ENCODE measurements around the gene SPON1.
A peak's percentile ranks its signal among the peaks of the same experiment; 100 is the strongest.
"Not testable (repeated sequence)": the region's sequence is repeated elsewhere in the genome, so short reads cannot be mapped to it uniquely, and the experiment has no call there.

SPON1 gene

DNA sequence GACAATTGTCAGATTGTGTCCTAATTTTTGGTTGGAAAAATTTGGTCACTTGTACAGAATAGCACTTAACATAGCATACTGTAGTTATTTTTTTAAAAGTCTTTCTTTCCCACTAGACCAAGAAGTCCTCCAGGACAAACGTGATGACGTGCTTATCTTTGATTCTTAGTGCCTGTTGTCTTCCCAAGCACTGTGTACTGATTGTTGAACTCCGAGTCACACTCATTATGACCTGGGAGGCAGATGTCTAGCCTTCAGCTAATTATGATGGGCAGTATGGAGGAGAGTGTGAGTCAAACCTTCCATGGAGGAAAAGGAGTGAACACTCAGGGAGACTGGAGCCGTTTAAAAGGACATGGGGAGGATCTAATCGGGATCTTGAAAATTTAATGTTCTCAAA lies 119.8 kb downstream of the SPON1 start:
- H3K4me2 ChIP-seq (ENCODE audit: low read depth, low read length, poor library complexity, severe bottlenecking), result no peak overlapping the region
- no peaks in the 10 kb centered on the region for H3K27me3 ChIP-seq (ENCODE audit: insufficient read depth, low read length, poor library complexity, severe bottlenecking)
- TF ChIP-seq, protein P1, sequence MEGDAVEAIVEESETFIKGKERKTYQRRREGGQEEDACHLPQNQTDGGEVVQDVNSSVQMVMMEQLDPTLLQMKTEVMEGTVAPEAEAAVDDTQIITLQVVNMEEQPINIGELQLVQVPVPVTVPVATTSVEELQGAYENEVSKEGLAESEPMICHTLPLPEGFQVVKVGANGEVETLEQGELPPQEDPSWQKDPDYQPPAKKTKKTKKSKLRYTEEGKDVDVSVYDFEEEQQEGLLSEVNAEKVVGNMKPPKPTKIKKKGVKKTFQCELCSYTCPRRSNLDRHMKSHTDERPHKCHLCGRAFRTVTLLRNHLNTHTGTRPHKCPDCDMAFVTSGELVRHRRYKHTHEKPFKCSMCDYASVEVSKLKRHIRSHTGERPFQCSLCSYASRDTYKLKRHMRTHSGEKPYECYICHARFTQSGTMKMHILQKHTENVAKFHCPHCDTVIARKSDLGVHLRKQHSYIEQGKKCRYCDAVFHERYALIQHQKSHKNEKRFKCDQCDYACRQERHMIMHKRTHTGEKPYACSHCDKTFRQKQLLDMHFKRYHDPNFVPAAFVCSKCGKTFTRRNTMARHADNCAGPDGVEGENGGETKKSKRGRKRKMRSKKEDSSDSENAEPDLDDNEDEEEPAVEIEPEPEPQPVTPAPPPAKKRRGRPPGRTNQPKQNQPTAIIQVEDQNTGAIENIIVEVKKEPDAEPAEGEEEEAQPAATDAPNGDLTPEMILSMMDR (conservative IDR thresholded peaks at IDR 0.05; ENCODE audit: low read length), result no peak
- no peak for TF ChIP-seq EZH2phosphoT487 (IDR thresholded peaks at IDR 0.05; ENCODE audit: borderline replicate concordance)
- no peaks in the 10 kb centered on the region for H4K20me1 ChIP-seq (ENCODE audit: insufficient read depth, low read length, poor library complexity, severe bottlenecking)
- no peaks in the 10 kb centered on the region for H3K36me3 ChIP-seq (ENCODE audit: insufficient read depth, low read length)
- H2AFZ ChIP-seq (ENCODE audit: low read length), result no peak overlapping the region
- no peak overlapping the region for H3K4me3 ChIP-seq (ENCODE audit: low read length, poor library complexity, severe bottlenecking)
- no peak overlapping the region for H3K9ac ChIP-seq (ENCODE audit: low read depth, low read length, poor library complexity, severe bottlenecking)
- H3K79me2 ChIP-seq (ENCODE audit: insufficient read depth, low read length), result no peaks in the 10 kb centered on the region
- no peaks in the 10 kb centered on the region for H3K9me3 ChIP-seq (ENCODE audit: insufficient read depth, low read depth, low read length)
- no peaks in the 10 kb centered on the region for H3K9me2 ChIP-seq (replicated peaks; ENCODE audit: low read depth, low read length)
- no peaks in the 10 kb centered on the region for H3F3A ChIP-seq (ENCODE audit: low read depth)
- H3K4me1 ChIP-seq (ENCODE audit: insufficient read depth, low read length, poor library complexity, severe bottlenecking), result peaks cover 25% of the 10 kb centered on the region

DNA sequence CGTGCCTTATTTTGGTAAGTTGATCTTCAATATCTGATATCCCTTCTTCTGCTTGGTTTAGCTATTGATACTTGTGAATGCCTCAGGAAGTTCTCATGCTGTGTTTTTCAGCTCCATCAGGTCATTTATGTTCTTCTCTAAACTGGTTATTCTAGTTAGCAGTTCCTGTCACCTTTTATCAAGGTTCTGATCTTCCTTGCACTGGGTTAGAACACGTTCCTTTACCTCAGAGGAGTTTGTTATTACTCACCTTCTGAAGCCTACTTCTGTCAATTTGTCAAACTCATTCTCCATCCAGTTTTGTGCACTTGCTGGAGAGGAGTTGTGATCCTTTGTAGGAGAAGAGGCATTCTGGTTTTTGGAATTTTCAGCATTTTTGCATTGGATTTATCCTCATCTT lies 126.3 kb downstream of the SPON1 start:
- H4K20me1 ChIP-seq (ENCODE audit: insufficient read depth, low read length, poor library complexity, severe bottlenecking); H3F3A ChIP-seq (ENCODE audit: low read depth); H3K79me2 ChIP-seq (ENCODE audit: insufficient read depth, low read length); H3K4me3 ChIP-seq (ENCODE audit: low read length, poor library complexity, severe bottlenecking); H3K36me3 ChIP-seq (ENCODE audit: insufficient read depth, low read length); H3K9ac ChIP-seq (ENCODE audit: low read depth, low read length, poor library complexity, severe bottlenecking); H3K27me3 ChIP-seq (ENCODE audit: insufficient read depth, low read length, poor library complexity, severe bottlenecking); H3K9me3 ChIP-seq (ENCODE audit: insufficient read depth, low read depth, low read length); H3K9me2 ChIP-seq (replicated peaks; ENCODE audit: low read depth, low read length); H2AFZ ChIP-seq (ENCODE audit: low read length); H3K4me1 ChIP-seq (ENCODE audit: insufficient read depth, low read length, poor library complexity, severe bottlenecking); H3K4me2 ChIP-seq (ENCODE audit: low read depth, low read length, poor library complexity, severe bottlenecking): not testable (repeated sequence)

DNA sequence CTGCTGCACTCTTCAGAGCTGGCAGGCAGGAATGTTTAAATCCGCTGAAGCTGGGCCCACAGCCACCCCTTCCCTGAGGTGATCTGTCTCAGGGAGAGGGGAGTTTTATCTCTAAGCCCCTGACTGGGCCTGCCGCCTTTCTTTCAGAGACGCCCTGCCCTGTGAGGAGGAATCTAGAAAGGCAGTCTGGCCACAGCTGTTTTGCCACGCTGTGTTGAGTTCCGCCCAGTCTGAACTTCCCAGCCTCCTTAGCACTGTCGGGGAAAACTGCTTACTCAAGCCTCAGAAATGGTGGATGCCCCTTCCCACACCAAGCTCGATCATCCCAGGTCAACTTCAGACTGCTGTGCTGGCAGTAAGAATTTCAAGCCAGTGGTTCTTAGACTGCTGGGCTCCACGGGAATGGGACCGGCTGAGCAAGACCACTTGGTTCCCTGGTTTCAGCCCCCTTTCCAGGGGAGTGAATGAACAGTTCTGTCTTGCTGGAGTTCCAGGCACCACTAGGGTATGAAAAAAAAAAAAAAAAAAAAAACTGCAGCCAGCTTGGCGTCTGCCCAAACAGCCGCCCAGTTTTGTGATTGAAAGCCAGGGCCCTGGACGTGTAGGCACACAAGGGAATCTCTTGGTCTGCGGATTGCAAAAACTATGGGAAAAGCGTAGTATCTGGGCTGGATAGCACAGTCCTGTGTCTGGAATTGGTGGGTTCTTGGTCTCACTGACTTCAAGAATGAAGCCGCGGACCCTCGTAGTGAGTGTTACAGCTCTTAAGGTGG lies 127.4 kb downstream of the SPON1 start:
- Histone ChIP-seq H3K9me2 (replicated peaks; ENCODE audit: low read depth, low read length) (no peaks in the 10 kb centered on the region), H3K4me1 (ENCODE audit: insufficient read depth, low read length, poor library complexity, severe bottlenecking) (no peaks in the 10 kb centered on the region), H3F3A (ENCODE audit: low read depth) (no peaks in the 10 kb centered on the region), H2AFZ (ENCODE audit: low read length) (0 out of 2 replicates have a peak overlapping the region, but pooled peaks have one; percentile 45), H4K20me1 (ENCODE audit: insufficient read depth, low read length, poor library complexity, severe bottlenecking) (no peaks in the 10 kb centered on the region), H3K9me3 (ENCODE audit: insufficient read depth, low read depth, low read length) (no peaks in the 10 kb centered on the region), H3K9ac (ENCODE audit: low read depth, low read length, poor library complexity, severe bottlenecking) (no peak overlapping the region), H3K36me3 (ENCODE audit: insufficient read depth, low read length) (no peaks in the 10 kb centered on the region), H3K79me2 (ENCODE audit: insufficient read depth, low read length) (no peaks in the 10 kb centered on the region), H3K27me3 (ENCODE audit: insufficient read depth, low read length, poor library complexity, severe bottlenecking) (no peaks in the 10 kb centered on the region), H3K4me3 (ENCODE audit: low read length, poor library complexity, severe bottlenecking) (peak overlapping the region; percentile 9), H3K4me2 (ENCODE audit: low read depth, low read length, poor library complexity, severe bottlenecking) (peak overlapping the region; percentile 31)
- TF ChIP-seq EZH2phosphoT487 (IDR thresholded peaks at IDR 0.05; ENCODE audit: borderline replicate concordance), result no peak
- TF ChIP-seq, protein P1 (conservative IDR thresholded peaks at IDR 0.05; ENCODE audit: low read length), result no peak

DNA sequence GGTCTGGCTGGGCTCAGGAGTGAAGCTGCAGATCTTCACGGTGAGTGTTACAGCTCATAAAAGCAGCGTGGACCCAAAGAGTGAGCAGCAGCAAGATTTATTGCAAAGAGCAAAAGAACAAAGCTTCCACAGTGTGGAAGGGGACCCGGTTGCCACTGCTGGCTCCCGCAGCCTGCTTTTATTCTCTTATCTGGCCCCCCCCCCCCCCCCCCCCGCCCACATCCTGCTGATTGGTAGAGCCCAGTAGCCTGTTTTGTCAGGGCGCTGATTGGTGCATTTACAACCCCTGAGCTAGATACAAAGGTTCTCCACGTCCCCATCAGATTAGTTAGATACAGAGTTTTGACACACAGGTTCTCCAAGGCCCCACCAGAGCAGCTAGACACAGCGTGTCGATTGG lies 128.1 kb downstream of the SPON1 start:
- H3K9me2 ChIP-seq (replicated peaks; ENCODE audit: low read depth, low read length); H3K4me1 ChIP-seq (ENCODE audit: insufficient read depth, low read length, poor library complexity, severe bottlenecking); H4K20me1 ChIP-seq (ENCODE audit: insufficient read depth, low read length, poor library complexity, severe bottlenecking); H3K9ac ChIP-seq (ENCODE audit: low read depth, low read length, poor library complexity, severe bottlenecking); H3K9me3 ChIP-seq (ENCODE audit: insufficient read depth, low read depth, low read length); H3K79me2 ChIP-seq (ENCODE audit: insufficient read depth, low read length); H3K27me3 ChIP-seq (ENCODE audit: insufficient read depth, low read length, poor library complexity, severe bottlenecking); H3K36me3 ChIP-seq (ENCODE audit: insufficient read depth, low read length); H3F3A ChIP-seq (ENCODE audit: low read depth): not testable (repeated sequence)
- Histone ChIP-seq H3K4me3 (ENCODE audit: low read length, poor library complexity, severe bottlenecking) (peak overlapping the region; percentile 9), H3K4me2 (ENCODE audit: low read depth, low read length, poor library complexity, severe bottlenecking) (peak overlapping the region; percentile 31), H2AFZ (ENCODE audit: low read length) (0 out of 2 replicates have a peak overlapping the region, but pooled peaks have one; percentile 45)

Measured in Loucy (cell line).